Fibroblast of upper back skin (primary cell): ENCODE results near the gene PTPN14.
"Not testable (repeated sequence)": the region's sequence is repeated elsewhere in the genome, so short reads cannot be mapped to it uniquely, and the experiment has no call there.

ENCODE experiments used
- DNase-seq: peaks from one replicate; pipeline ENCODE4 v3.0.0-alpha.2; 2013

Gene PTPN14

GRCh38 chr1:214540324-214540723, 11.1 kb downstream of the PTPN14 start:
- no peak for DNase-seq

- DNase-seq = peak; percentile 43
Observed at GRCh38 chr1:214538496-214538895, 12.9 kb downstream of the PTPN14 start.

- DNase-seq = no peak
Observed at GRCh38 chr1:214537872-214538473, 13.4 kb downstream of the PTPN14 start.

- DNase-seq = peak; percentile 42
Observed at GRCh38 chr1:214537219-214537618, 14.2 kb downstream of the PTPN14 start.

- DNase-seq = no peak
Observed at GRCh38 chr1:214532070-214532469, 19.3 kb downstream of the PTPN14 start.

- DNase-seq = peak; percentile 39
Observed at GRCh38 chr1:214525535-214526019, 25.8 kb downstream of the PTPN14 start.

GRCh38 chr1:214524824-214525223, 26.6 kb downstream of the PTPN14 start:
- peak; percentile 56 for DNase-seq

GRCh38 chr1:214523124-214523824, 28.1 kb downstream of the PTPN14 start:
- no peak for DNase-seq

GRCh38 chr1:214521458-214521857, 29.9 kb downstream of the PTPN14 start:
- DNase-seq = not testable (repeated sequence)

GRCh38 chr1:214520544-214521165, 30.7 kb downstream of the PTPN14 start:
- DNase-seq = no peak

GRCh38 chr1:214518361-214518760, 33.0 kb downstream of the PTPN14 start:
- DNase-seq = peak; percentile 60

- no peak for DNase-seq
Observed at GRCh38 chr1:214516434-214517326, 34.7 kb downstream of the PTPN14 start.

GRCh38 chr1:214515544-214516433, 35.6 kb downstream of the PTPN14 start:
- no peak for DNase-seq

- no peak for DNase-seq
Observed at GRCh38 chr1:214514819-214515383, 36.5 kb downstream of the PTPN14 start.

- DNase-seq = peak; percentile 54
Observed at GRCh38 chr1:214514032-214514818, 37.2 kb downstream of the PTPN14 start.

GRCh38 chr1:214513394-214513793, 38.0 kb downstream of the PTPN14 start:
- peak; percentile 42 for DNase-seq

- no peak for DNase-seq
Observed at GRCh38 chr1:214511639-214511998, 39.8 kb downstream of the PTPN14 start.

- no peak for DNase-seq
Observed at GRCh38 chr1:214510914-214511638, 40.3 kb downstream of the PTPN14 start.

GRCh38 chr1:214510477-214510876, 40.9 kb downstream of the PTPN14 start:
- no peak for DNase-seq

GRCh38 chr1:214509622-214510021, 41.8 kb downstream of the PTPN14 start:
- DNase-seq = not testable (repeated sequence)
